Subcutaneous abdominal adipose tissue (tissue), 5 donors: ENCODE data around the gene SORCS2.

Source experiments
- H3K27ac ChIP-seq: one replicate; pipeline ENCODE4 v1.7.0; 2013; ENCODE audit warnings: low read depth, mild to moderate bottlenecking, inconsistent platforms, low read length, moderate library complexity
- H3K27me3 ChIP-seq, 5 donors: one replicate each; pipeline ENCODE4 v1.7.0; 2013; ENCODE audit warnings: low read length in 5 of 5, inconsistent platforms in 1 of 5; ENCODE audit not compliant: control insufficient read depth in 5 of 5, insufficient read depth in 4 of 5
- H3K36me3 ChIP-seq, 5 donors: one replicate each; pipeline ENCODE4 v1.7.0; 2013; ENCODE audit warnings: low read length in 5 of 5; ENCODE audit not compliant: control insufficient read depth in 5 of 5, insufficient read depth in 5 of 5
- H3K4me1 ChIP-seq, 5 donors: one replicate each; pipeline ENCODE4 v1.7.0; 2013; ENCODE audit warnings: low read length in 5 of 5, mild to moderate bottlenecking in 3 of 5, moderate library complexity in 1 of 5; ENCODE audit not compliant: control insufficient read depth in 5 of 5, insufficient read depth in 5 of 5
- H3K4me3 ChIP-seq, 5 donors: one replicate each; pipeline ENCODE4 v1.7.0; 2013; ENCODE audit warnings: low read length in 5 of 5, low read depth in 1 of 5
- H3K9ac ChIP-seq, 5 donors: one replicate each; pipeline ENCODE4 v1.7.0; 2013; ENCODE audit warnings: low read length in 5 of 5, mild to moderate bottlenecking in 4 of 5, moderate library complexity in 3 of 5
- H3K9me3 ChIP-seq, 5 donors: one replicate each; pipeline ENCODE4 v1.7.0; 2013; ENCODE audit warnings: low read length in 5 of 5; ENCODE audit not compliant: control insufficient read depth in 5 of 5
- donor health status: healthy.
- donor health status: healthy.
- donor health status: healthy.
- donor health status: healthy.
- donor health status: healthy.

Gene SORCS2

GRCh38 chr4:7268941-7269340 is 76.6 kb downstream of the SORCS2 start:
- no peaks in the 10 kb centered on the region for H3K36me3 ChIP-seq
- peaks cover 0 to 3% (median 0%) of the 10 kb centered on the region in 5 donors for H3K4me1 ChIP-seq
- H3K9me3 ChIP-seq: peaks cover 0 to 3% (median 0%) of the 10 kb centered on the region in 5 donors
- no peak overlapping the region for H3K4me3 ChIP-seq
- H3K27ac ChIP-seq: no peak overlapping the region
- H3K27me3 ChIP-seq: peaks cover 0 to 12% (median 4%) of the 10 kb centered on the region in 5 donors
- H3K9ac ChIP-seq: no peak overlapping the region

GRCh38 chr4:7270121-7270520 is 77.8 kb downstream of the SORCS2 start:
- H3K27me3 ChIP-seq: peaks cover 0 to 10% (median 3%) of the 10 kb centered on the region in 5 donors
- H3K9ac ChIP-seq: no peak overlapping the region
- no peak overlapping the region for H3K4me3 ChIP-seq
- H3K27ac ChIP-seq: no peak overlapping the region
- peaks cover 0 to 5% (median 0%) of the 10 kb centered on the region in 5 donors for H3K4me1 ChIP-seq
- H3K36me3 ChIP-seq: no peaks in the 10 kb centered on the region
- H3K9me3 ChIP-seq: peaks cover 0 to 3% (median 0%) of the 10 kb centered on the region in 5 donors

GRCh38 chr4:7272404-7272803 is 80.1 kb downstream of the SORCS2 start:
- H3K27me3 ChIP-seq: peaks cover 0 to 7% (median 3%) of the 10 kb centered on the region in 5 donors
- H3K4me1 ChIP-seq: peaks cover 0 to 6% (median 4%) of the 10 kb centered on the region in 5 donors
- no peaks in the 10 kb centered on the region for H3K36me3 ChIP-seq
- H3K9ac ChIP-seq: no peak overlapping the region
- H3K9me3 ChIP-seq: peaks cover 0 to 3% (median 0%) of the 10 kb centered on the region in 5 donors
- no peak overlapping the region for H3K27ac ChIP-seq
- no peak overlapping the region for H3K4me3 ChIP-seq

- Histone ChIP-seq H3K36me3 (no peaks in the 10 kb centered on the region), H3K9me3 (peaks cover 0 to 3% (median 0%) of the 10 kb centered on the region in 5 donors), H3K4me1 (peaks cover 0 to 6% (median 4%) of the 10 kb centered on the region in 5 donors), H3K27me3 (peaks cover 0 to 12% (median 6%) of the 10 kb centered on the region in 5 donors), H3K9ac (no peak overlapping the region), H3K27ac (no peak overlapping the region), H3K4me3 (no peak overlapping the region)
These were observed 81.5 kb downstream of the SORCS2 start for GRCh38 chr4:7273738-7274297.

- Histone ChIP-seq H3K27ac (no peak overlapping the region), H3K36me3 (no peaks in the 10 kb centered on the region), H3K9ac (no peak overlapping the region), H3K27me3 (peaks cover 0 to 9% (median 3%) of the 10 kb centered on the region in 5 donors), H3K4me3 (no peak overlapping the region), H3K9me3 (peaks cover 0 to 3% (median 0%) of the 10 kb centered on the region in 5 donors), H3K4me1 (peaks cover 0 to 6% (median 4%) of the 10 kb centered on the region in 5 donors)
These were observed 82.7 kb downstream of the SORCS2 start for GRCh38 chr4:7275067-7275466.

- no peak overlapping the region for H3K4me3 ChIP-seq
- no peak overlapping the region for H3K9ac ChIP-seq
- peaks cover 0 to 3% (median 0%) of the 10 kb centered on the region in 5 donors for H3K9me3 ChIP-seq
- no peak overlapping the region for H3K27ac ChIP-seq
- H3K27me3 ChIP-seq: peaks cover 0 to 9% (median 3%) of the 10 kb centered on the region in 5 donors
- H3K4me1 ChIP-seq: peaks cover 0 to 6% (median 4%) of the 10 kb centered on the region in 5 donors
- H3K36me3 ChIP-seq: no peaks in the 10 kb centered on the region
These were observed 83.3 kb downstream of the SORCS2 start for GRCh38 chr4:7275490-7276154.

- no peak overlapping the region for H3K27ac ChIP-seq
- no peak overlapping the region for H3K9ac ChIP-seq
- H3K9me3 ChIP-seq: no peaks in the 10 kb centered on the region
- peaks cover 0 to 6% (median 4%) of the 10 kb centered on the region in 5 donors for H3K4me1 ChIP-seq
- no peak overlapping the region for H3K4me3 ChIP-seq
- H3K27me3 ChIP-seq: peaks cover 0 to 11% (median 3%) of the 10 kb centered on the region in 5 donors
- H3K36me3 ChIP-seq: no peaks in the 10 kb centered on the region
These were observed 84.2 kb downstream of the SORCS2 start for GRCh38 chr4:7276515-7276914.

- no peak overlapping the region for H3K9ac ChIP-seq
- H3K36me3 ChIP-seq: no peaks in the 10 kb centered on the region
- H3K4me3 ChIP-seq: no peak overlapping the region
- no peak overlapping the region for H3K27ac ChIP-seq
- peaks cover 0 to 6% (median 4%) of the 10 kb centered on the region in 5 donors for H3K4me1 ChIP-seq
- H3K27me3 ChIP-seq: peaks cover 0 to 11% (median 3%) of the 10 kb centered on the region in 5 donors
- H3K9me3 ChIP-seq: no peaks in the 10 kb centered on the region
These were observed 85.9 kb downstream of the SORCS2 start for GRCh38 chr4:7278071-7278765.

- H3K36me3 ChIP-seq: no peaks in the 10 kb centered on the region
- H3K4me1 ChIP-seq: peaks cover 0 to 6% (median 1%) of the 10 kb centered on the region in 5 donors
- no peak overlapping the region for H3K9ac ChIP-seq
- no peak overlapping the region for H3K27ac ChIP-seq
- H3K4me3 ChIP-seq: no peak overlapping the region
- H3K9me3 ChIP-seq: no peaks in the 10 kb centered on the region
- peaks cover 0 to 11% (median 3%) of the 10 kb centered on the region in 5 donors for H3K27me3 ChIP-seq
These were observed 86.6 kb downstream of the SORCS2 start for GRCh38 chr4:7278981-7279380.

GRCh38 chr4:7279902-7280301 is 87.6 kb downstream of the SORCS2 start:
- no peaks in the 10 kb centered on the region for H3K36me3 ChIP-seq
- H3K27me3 ChIP-seq: peaks cover 0 to 15% (median 3%) of the 10 kb centered on the region in 5 donors
- H3K4me3 ChIP-seq: no peak overlapping the region
- H3K9ac ChIP-seq: no peak overlapping the region
- no peaks in the 10 kb centered on the region for H3K9me3 ChIP-seq
- no peak overlapping the region for H3K27ac ChIP-seq
- peaks cover 0 to 6% (median 0%) of the 10 kb centered on the region in 5 donors for H3K4me1 ChIP-seq
